BLaER1 (cell line): Measurements from ENCODE around the gene RAB37.

Experiments used
- H3K27ac ChIP-seq: shearing (Covaris generic); formaldehyde crosslinking; 2 replicates; pipeline ENCODE4 v1.8.1; 2022
- H3K27me3 ChIP-seq: shearing (Covaris generic); formaldehyde crosslinking; 2 replicates; pipeline ENCODE4 v1.8.1; 2022
- H3K36me3 ChIP-seq: shearing (Covaris generic); formaldehyde crosslinking; 2 replicates; pipeline ENCODE4 v1.8.1; 2022
- H3K4me1 ChIP-seq: shearing (Covaris generic); formaldehyde crosslinking; 2 replicates; pipeline ENCODE4 v1.8.1; 2022
- H3K4me2 ChIP-seq: shearing (Covaris generic); formaldehyde crosslinking; 2 replicates; pipeline ENCODE4 v1.8.1; 2022
- H3K4me3 ChIP-seq: shearing (Covaris generic); formaldehyde crosslinking; 2 replicates; pipeline ENCODE4 v1.8.1; 2022
- H3K9ac ChIP-seq: shearing (Covaris generic); formaldehyde crosslinking; 2 replicates; pipeline ENCODE4 v1.8.1; 2022
- H3K9me3 ChIP-seq: shearing (Covaris generic); formaldehyde crosslinking; 2 replicates; pipeline ENCODE4 v1.8.1; 2022
- H4K20me1 ChIP-seq: shearing (Covaris generic); formaldehyde crosslinking; 2 replicates; pipeline ENCODE4 v1.8.1; 2022
- Cebpa-rat ChIP-seq: shearing (Covaris generic); IDR thresholded peaks from 2 replicates; pipeline ENCODE4 v1.8.1; 2022

Gene RAB37

GRCh38 chr17:74743755-74744154 is 6.7 kb downstream of the RAB37 start:
- peak overlapping the region; percentile 92 for H3K4me2 ChIP-seq
- no peak for TF ChIP-seq Cebpa-rat
- H3K27ac ChIP-seq: no peak overlapping the region
- H3K4me1 ChIP-seq: peaks cover 93% of the 10 kb centered on the region
- H3K36me3 ChIP-seq: no peaks in the 10 kb centered on the region
- H3K4me3 ChIP-seq: no peak overlapping the region
- peaks cover 13% of the 10 kb centered on the region; the same call in 1 of the 2 replicates for H3K27me3 ChIP-seq
- no peaks in the 10 kb centered on the region for H3K9me3 ChIP-seq
- H4K20me1 ChIP-seq: peaks cover 2% of the 10 kb centered on the region
- no peak overlapping the region for H3K9ac ChIP-seq

GRCh38 chr17:74744349-74744713 is 7.3 kb downstream of the RAB37 start:
- TF ChIP-seq Cebpa-rat: no peak
- Histone ChIP-seq H3K27ac (no peak overlapping the region), H3K4me3 (no peak overlapping the region), H3K36me3 (no peaks in the 10 kb centered on the region), H3K4me2 (peak overlapping the region; percentile 92), H3K9me3 (no peaks in the 10 kb centered on the region), H3K4me1 (peaks cover 91% of the 10 kb centered on the region), H3K27me3 (peaks cover 16% of the 10 kb centered on the region; the same call in 1 of the 2 replicates), H3K9ac (no peak overlapping the region), H4K20me1 (peaks cover 8% of the 10 kb centered on the region)

GRCh38 chr17:74744714-74745547 is 7.9 kb downstream of the RAB37 start:
- Histone ChIP-seq H3K4me1 (peaks cover 91% of the 10 kb centered on the region), H4K20me1 (peaks cover 14% of the 10 kb centered on the region), H3K27me3 (peaks cover 22% of the 10 kb centered on the region; the same call in 1 of the 2 replicates), H3K4me2 (peak overlapping the region; percentile 92), H3K36me3 (no peaks in the 10 kb centered on the region), H3K4me3 (no peak overlapping the region), H3K9me3 (no peaks in the 10 kb centered on the region), H3K9ac (no peak overlapping the region), H3K27ac (no peak overlapping the region)
- TF ChIP-seq Cebpa-rat: no peak

- H3K4me2 ChIP-seq: peak overlapping the region; percentile 92
- no peaks in the 10 kb centered on the region for H3K36me3 ChIP-seq
- no peak overlapping the region for H3K9ac ChIP-seq
- no peak for TF ChIP-seq Cebpa-rat
- H3K9me3 ChIP-seq: no peaks in the 10 kb centered on the region
- H3K27ac ChIP-seq: no peak overlapping the region
- peaks cover 27% of the 10 kb centered on the region; the same call in 1 of the 2 replicates for H3K27me3 ChIP-seq
- peaks cover 90% of the 10 kb centered on the region for H3K4me1 ChIP-seq
- peaks cover 21% of the 10 kb centered on the region for H4K20me1 ChIP-seq
- H3K4me3 ChIP-seq: no peak overlapping the region
Observed at GRCh38 chr17:74745548-74746177, 8.6 kb downstream of the RAB37 start.

GRCh38 chr17:74746376-74746775 is 9.3 kb downstream of the RAB37 start:
- no peak for TF ChIP-seq Cebpa-rat
- Histone ChIP-seq H3K4me3 (no peak overlapping the region), H3K9me3 (no peaks in the 10 kb centered on the region), H3K27me3 (peaks cover 31% of the 10 kb centered on the region; the same call in 1 of the 2 replicates), H3K9ac (no peak overlapping the region), H3K36me3 (no peaks in the 10 kb centered on the region), H3K4me2 (peak overlapping the region; percentile 100; the same call in 1 of the 2 replicates), H3K4me1 (peaks cover 90% of the 10 kb centered on the region), H4K20me1 (peaks cover 28% of the 10 kb centered on the region), H3K27ac (no peak overlapping the region)

GRCh38 chr17:74746922-74747321 is 9.9 kb downstream of the RAB37 start:
- no peak overlapping the region for H3K27ac ChIP-seq
- H4K20me1 ChIP-seq: peaks cover 34% of the 10 kb centered on the region
- no peak overlapping the region for H3K4me3 ChIP-seq
- H3K36me3 ChIP-seq: no peaks in the 10 kb centered on the region
- no peak for TF ChIP-seq Cebpa-rat
- no peak overlapping the region for H3K9ac ChIP-seq
- peak overlapping the region; percentile 100 for H3K4me2 ChIP-seq
- H3K4me1 ChIP-seq: peaks cover 90% of the 10 kb centered on the region
- peaks cover 31% of the 10 kb centered on the region; the same call in 1 of the 2 replicates for H3K27me3 ChIP-seq
- no peaks in the 10 kb centered on the region for H3K9me3 ChIP-seq

GRCh38 chr17:74748279-74748528 is 11.1 kb downstream of the RAB37 start:
- H4K20me1 ChIP-seq: peaks cover 47% of the 10 kb centered on the region
- H3K27ac ChIP-seq: peak overlapping the region; percentile 61; the same call in 1 of the 2 replicates
- no peaks in the 10 kb centered on the region for H3K9me3 ChIP-seq
- peak overlapping the region; percentile 93; the same call in 1 of the 2 replicates for H3K9ac ChIP-seq
- TF ChIP-seq Cebpa-rat: no peak
- peaks cover 31% of the 10 kb centered on the region; the same call in 1 of the 2 replicates for H3K27me3 ChIP-seq
- H3K36me3 ChIP-seq: peaks cover 7% of the 10 kb centered on the region; the same call in 1 of the 2 replicates
- H3K4me1 ChIP-seq: peaks cover 80% of the 10 kb centered on the region
- peak overlapping the region; percentile 96 for H3K4me3 ChIP-seq
- peak overlapping the region; percentile 100 for H3K4me2 ChIP-seq

- peaks cover 52% of the 10 kb centered on the region for H4K20me1 ChIP-seq
- peak within 1 kb of the TSS; percentile 96 for H3K4me3 ChIP-seq
- H3K9me3 ChIP-seq: no peaks in the 10 kb centered on the region
- H3K36me3 ChIP-seq: peaks cover 7% of the 10 kb centered on the region; the same call in 1 of the 2 replicates
- peaks cover 31% of the 10 kb centered on the region; the same call in 1 of the 2 replicates for H3K27me3 ChIP-seq
- no peak for TF ChIP-seq Cebpa-rat
- H3K27ac ChIP-seq: peak within 1 kb of the TSS; percentile 89
- peak within 1 kb of the TSS; percentile 100 for H3K4me2 ChIP-seq
- H3K9ac ChIP-seq: peak within 1 kb of the TSS; percentile 93
- H3K4me1 ChIP-seq: peaks cover 79% of the 10 kb centered on the region
Observed at GRCh38 chr17:74748529-74749278, 11.6 kb downstream of the RAB37 start, which contains the start of gene NHERF1. TSS of gene NHERF1 (plus strand) at chr17:74748628. CDS start at chr17:74748847, 219 bp downstream.

- Histone ChIP-seq H3K4me3 (peak overlapping the region; percentile 96), H3K9me3 (no peaks in the 10 kb centered on the region), H3K4me2 (peak overlapping the region; percentile 100), H3K4me1 (peaks cover 79% of the 10 kb centered on the region), H3K27ac (peak overlapping the region; percentile 89), H4K20me1 (peaks cover 59% of the 10 kb centered on the region), H3K9ac (peak overlapping the region; percentile 93), H3K27me3 (peaks cover 31% of the 10 kb centered on the region; the same call in 1 of the 2 replicates), H3K36me3 (peaks cover 7% of the 10 kb centered on the region; the same call in 1 of the 2 replicates)
- TF ChIP-seq Cebpa-rat: no peak
Observed at GRCh38 chr17:74749279-74750038, 12.4 kb downstream of the RAB37 start.
